Thymus (tissue), 11 donors: ENCODE results near the gene AUTS2. TPM values are rescaled to one million over a fixed set of nuclear protein-coding genes. Genes with fewer than 3 reads are reported as not detected.

Source experiments
- DNase-seq, 9 donors: peaks; one replicate each; pipeline ENCODE4 v3.0.0-alpha.2; 2013; ENCODE audit warnings: low spot score in 9 of 9, low read depth in 6 of 9, missing footprints in 1 of 9
- H3K27ac ChIP-seq, 2 donors: one replicate each; pipeline ENCODE4 v1.5.1; 2013; ENCODE audit warnings: control low read depth in 1 of 2, low read depth in 1 of 2, low read length in 1 of 2, mild to moderate bottlenecking in 1 of 2, moderate library complexity in 1 of 2
- H3K27me3 ChIP-seq, 2 donors: one replicate each; pipeline ENCODE4 v1.5.1; 2013; ENCODE audit warnings: low read length in 1 of 2; ENCODE audit not compliant: control insufficient read depth in 2 of 2, insufficient read depth in 1 of 2
- H3K36me3 ChIP-seq, 2 donors: one replicate each; pipeline ENCODE4 v1.5.1; 2013; ENCODE audit warnings: low read length in 1 of 2, mild to moderate bottlenecking in 1 of 2, moderate library complexity in 1 of 2; ENCODE audit not compliant: control insufficient read depth in 2 of 2, insufficient read depth in 2 of 2
- H3K4me1 ChIP-seq, 2 donors: one replicate each; pipeline ENCODE4 v1.5.1; 2013; ENCODE audit warnings: low read length in 2 of 2; ENCODE audit not compliant: control insufficient read depth in 2 of 2, insufficient read depth in 2 of 2
- H3K4me3 ChIP-seq, 2 donors: one replicate each; pipeline ENCODE4 v1.5.1; 2013; ENCODE audit warnings: low read length in 2 of 2, control low read depth in 1 of 2, mild to moderate bottlenecking in 1 of 2
- H3K9me3 ChIP-seq, 2 donors: one replicate each; pipeline ENCODE4 v1.5.1; 2013; ENCODE audit warnings: low read length in 1 of 2, mild to moderate bottlenecking in 1 of 2; ENCODE audit not compliant: control insufficient read depth in 2 of 2, insufficient read depth in 1 of 2
- WGBS: extraction: QIAGEN DNeasy Blood & Tissue Kit; methylation state at CpG from one replicate; pipeline ENCODE4 v1.1.7; 2013; 5-methylcytosine and 5-hydroxymethylcytosine counted together
- polyA plus RNA-seq: library from polyadenylated mRNA; stranded (reverse); fragments of 200-250 nt; gene quantifications from one replicate; pipeline ENCODE4 v1.2.3, GENCODE V29; 2013
- total RNA-seq: library from RNA; stranded (reverse); fragments of 120-200 nt; gene quantifications from one replicate; pipeline ENCODE4 v1.2.4, GENCODE V29; 2013
- donor health status: healthy.

AUTS2 gene
- total and polyA plus RNA-seq, 2 donors, result 9.2 to 17.1 TPM

DNA sequence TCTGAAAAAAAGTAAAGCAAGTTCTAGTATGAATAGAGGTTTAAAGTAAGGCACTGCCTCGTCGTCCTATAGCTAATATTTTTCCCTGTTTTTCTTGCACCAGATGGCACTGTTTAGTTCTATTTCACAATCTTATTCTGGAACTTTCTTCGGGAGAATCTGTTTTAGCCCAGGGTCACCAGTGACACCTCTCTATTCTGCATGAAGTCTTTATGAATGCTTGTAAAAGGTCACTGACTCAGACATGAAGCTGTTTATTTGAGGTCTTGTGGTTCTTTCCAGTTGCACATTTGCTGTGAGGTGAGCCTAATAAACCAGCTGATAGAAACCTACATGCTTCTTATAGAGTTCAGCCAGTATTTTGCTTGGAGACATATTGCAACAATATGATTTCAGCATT lies 444.3 kb downstream of the AUTS2 start:
- H3K4me3 ChIP-seq, result no peak overlapping the region
- WGBS, result 88% methylated on average over 3 of the region's 3 CpGs
- no peak for DNase-seq

GRCh38 chr7:70043015-70043538 lies 444.8 kb downstream of the AUTS2 start:
- Histone ChIP-seq H3K9me3 (no peaks in the 10 kb centered on the region), H3K4me3 (no peak overlapping the region), H3K27me3 (no peaks in the 10 kb centered on the region), H3K4me1 (peaks cover 3 to 5% of the 10 kb centered on the region in 2 donors), H3K27ac (no peak overlapping the region), H3K36me3 (no peaks in the 10 kb centered on the region)
- no peak for DNase-seq
- WGBS, result 85% methylated on average over 3 of the region's 3 CpGs

More for the DNA sequence above, 444.3 kb downstream of the AUTS2 start:
- H3K36me3 ChIP-seq, result no peaks in the 10 kb centered on the region
- H3K27ac ChIP-seq, result no peak overlapping the region
- H3K9me3 ChIP-seq, result no peaks in the 10 kb centered on the region
- H3K4me1 ChIP-seq, result peaks cover 3 to 5% of the 10 kb centered on the region in 2 donors
- no peaks in the 10 kb centered on the region for H3K27me3 ChIP-seq

- no peak for DNase-seq
- Histone ChIP-seq H3K4me1 (peaks cover 3 to 5% of the 10 kb centered on the region in 2 donors), H3K4me3 (no peak overlapping the region), H3K36me3 (no peaks in the 10 kb centered on the region), H3K27me3 (no peaks in the 10 kb centered on the region), H3K9me3 (no peaks in the 10 kb centered on the region), H3K27ac (no peak overlapping the region)
- 91% methylated on average over 1 of the region's 1 CpG for WGBS
These were observed 445.8 kb downstream of the AUTS2 start for GRCh38 chr7:70044064-70044463.

GRCh38 chr7:70044525-70044924 lies 446.2 kb downstream of the AUTS2 start:
- 98% methylated on average over 4 of the region's 4 CpGs for WGBS
- Histone ChIP-seq H3K9me3 (no peaks in the 10 kb centered on the region), H3K27me3 (no peaks in the 10 kb centered on the region), H3K4me3 (no peak overlapping the region), H3K4me1 (peaks cover 3 to 5% of the 10 kb centered on the region in 2 donors), H3K27ac (no peak overlapping the region), H3K36me3 (no peaks in the 10 kb centered on the region)
- DNase-seq, result no peak

GRCh38 chr7:70044981-70045380 lies 446.7 kb downstream of the AUTS2 start:
- Histone ChIP-seq H3K27ac (no peak overlapping the region), H3K9me3 (no peaks in the 10 kb centered on the region), H3K36me3 (no peaks in the 10 kb centered on the region), H3K4me3 (no peak overlapping the region), H3K4me1 (peaks cover 3 to 5% of the 10 kb centered on the region in 2 donors), H3K27me3 (no peaks in the 10 kb centered on the region)
- WGBS, result 99% methylated on average over 3 of the region's 3 CpGs
- DNase-seq, result no peak

GRCh38 chr7:70047384-70047783 lies 449.1 kb downstream of the AUTS2 start:
- Histone ChIP-seq H3K27me3 (no peaks in the 10 kb centered on the region), H3K4me1 (no peaks in the 10 kb centered on the region)

DNA sequence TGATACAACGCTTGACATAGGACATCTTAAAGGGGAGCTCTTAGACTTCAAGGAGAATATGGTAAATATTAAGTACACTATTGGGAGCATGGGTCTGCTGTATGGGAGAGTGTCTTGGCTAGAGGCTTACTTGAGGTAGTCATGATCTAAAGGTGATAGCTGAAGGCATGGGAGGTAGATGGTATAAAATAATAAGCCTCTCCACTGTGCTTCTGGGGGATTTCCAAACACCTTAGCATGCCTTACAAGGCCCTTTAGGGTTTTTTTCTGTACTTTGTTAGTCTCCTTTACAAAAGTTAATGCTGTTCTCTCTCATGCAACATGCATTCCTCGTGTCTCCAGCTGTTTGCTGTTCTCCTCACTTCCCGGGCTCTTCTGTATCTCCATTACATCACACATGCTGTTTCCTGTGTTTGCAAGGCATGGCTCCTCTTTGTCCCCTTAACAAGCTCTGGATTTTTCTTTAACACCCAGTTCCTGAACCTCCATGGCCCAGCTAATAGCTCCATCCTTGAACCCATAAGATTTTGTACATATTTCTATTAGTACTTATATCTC lies 449.7 kb downstream of the AUTS2 start:
- DNase-seq, result no peak
- Histone ChIP-seq H3K4me3 (no peak overlapping the region), H3K36me3 (no peaks in the 10 kb centered on the region), H3K27ac (no peak overlapping the region), H3K9me3 (no peaks in the 10 kb centered on the region), H3K4me1 (no peaks in the 10 kb centered on the region), H3K27me3 (no peaks in the 10 kb centered on the region)
- WGBS, result 90% methylated on average over 3 of the region's 3 CpGs

More at GRCh38 chr7:70047384-70047783, 449.1 kb downstream of the AUTS2 start:
- Histone ChIP-seq H3K9me3 (no peaks in the 10 kb centered on the region), H3K4me3 (no peak overlapping the region), H3K36me3 (no peaks in the 10 kb centered on the region), H3K27ac (no peak overlapping the region)
- WGBS, result 95% methylated on average over 1 of the region's 1 CpG
- no peak for DNase-seq

DNA sequence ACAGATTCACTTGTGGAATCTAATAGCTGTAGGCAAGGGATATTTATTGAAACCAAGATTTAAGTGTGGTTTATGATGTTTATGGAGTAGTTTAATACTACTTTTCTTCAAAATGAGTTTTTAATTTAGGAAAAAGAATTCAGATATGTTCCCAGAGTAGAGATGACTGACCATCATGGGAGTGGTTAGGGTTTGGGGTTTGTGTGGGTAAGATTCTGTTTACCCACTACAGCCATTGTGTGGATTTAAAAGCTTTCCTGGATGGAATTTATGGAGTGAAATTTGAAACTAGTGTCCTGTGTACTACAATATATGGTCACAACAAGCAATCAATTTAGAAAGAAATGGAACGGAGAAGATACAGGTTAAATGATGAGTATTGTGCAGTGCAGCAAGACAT lies 453.5 kb downstream of the AUTS2 start:
- no peaks in the 10 kb centered on the region for H3K27me3 ChIP-seq
- no peak for DNase-seq
- no peaks in the 10 kb centered on the region for H3K9me3 ChIP-seq
- H3K4me3 ChIP-seq, result no peak overlapping the region
- H3K36me3 ChIP-seq, result no peaks in the 10 kb centered on the region
- no peak overlapping the region for H3K27ac ChIP-seq
- 100% methylated on average over 1 of the region's 1 CpG for WGBS
- no peaks in the 10 kb centered on the region for H3K4me1 ChIP-seq

DNA sequence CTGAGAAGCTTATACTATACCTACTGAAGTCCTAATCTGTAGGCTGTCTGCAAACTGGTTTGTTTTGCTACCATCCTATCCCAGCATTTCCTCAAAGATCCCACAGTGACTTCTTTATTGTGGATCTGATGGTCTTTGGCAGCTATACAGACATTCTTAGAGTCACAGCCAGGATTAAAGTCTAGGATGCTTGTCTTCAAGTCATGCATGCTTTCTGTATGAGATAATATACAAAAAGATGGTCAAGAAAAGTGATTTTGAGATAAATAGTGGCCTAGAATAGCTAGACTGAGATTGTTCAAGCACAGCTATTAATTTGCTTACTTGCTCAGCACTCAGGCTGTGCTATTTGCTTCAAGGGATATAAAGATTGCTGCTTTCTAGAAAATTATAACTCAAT lies 454.4 kb downstream of the AUTS2 start:
- no peak overlapping the region for H3K27ac ChIP-seq
- H3K36me3 ChIP-seq, result no peaks in the 10 kb centered on the region
- H3K27me3 ChIP-seq, result no peaks in the 10 kb centered on the region
- no peak for DNase-seq
- H3K9me3 ChIP-seq, result no peaks in the 10 kb centered on the region
- H3K4me1 ChIP-seq, result no peaks in the 10 kb centered on the region
- no peak overlapping the region for H3K4me3 ChIP-seq
